GM12878 (cell line): ENCODE data around the gene NDEL1.

Experiments
- CTCF ChIP-seq, 3 experiments: IDR thresholded peaks in 2 of 3; conservative IDR thresholded peaks in 1 of 3; 2 replicates each; pipeline ENCODE4 v1.5.1; 2011; ENCODE audit warnings: low read depth in 3 of 3, low read length in 3 of 3, mild to moderate bottlenecking in 3 of 3, control low read depth in 2 of 3, moderate library complexity in 2 of 3, inconsistent platforms in 1 of 3, mixed read lengths in 1 of 3; ENCODE audit not compliant: control insufficient read depth in 2 of 3, insufficient read depth in 1 of 3; ENCODE audit errors: extremely low read depth in 1 of 3
- TF ChIP-seq, protein P1 (sequence below): fragments of 450-650 bp; IDR thresholded peaks from 2 replicates; pipeline ENCODE4 v1.6.1; 2017; ENCODE audit warnings: mild to moderate bottlenecking, moderate library complexity

DNA sequence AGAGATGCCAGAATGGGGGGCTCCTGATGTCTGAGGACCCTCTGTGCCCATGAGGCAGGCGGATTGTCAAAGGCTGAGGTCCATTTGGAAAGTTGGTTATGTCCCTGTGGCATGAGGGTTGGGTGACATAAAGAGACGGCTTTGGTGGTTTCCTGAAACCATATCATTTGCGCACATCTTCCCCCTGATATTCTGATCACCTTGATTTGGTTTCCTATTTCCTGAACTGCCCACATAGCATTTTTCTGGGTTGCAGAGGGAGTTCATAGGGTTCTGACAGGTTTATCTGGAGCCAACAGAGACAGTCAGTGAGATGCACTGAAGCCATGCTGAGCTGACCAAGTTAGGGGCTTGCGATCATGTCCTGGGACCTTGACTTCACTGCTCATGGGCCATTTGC is 22.4 kb upstream of the NDEL1 start:
- no peak for TF ChIP-seq CTCF (IDR thresholded peaks at IDR 0.05 in 2 of 3, conservative IDR thresholded peaks at IDR 0.05 in 1 of 3; ENCODE audit: control insufficient read depth in 2 of 3, extremely low read depth in 1 of 3, insufficient read depth in 1 of 3, low read depth in 3 of 3, low read length in 3 of 3)
- TF ChIP-seq, protein P1, sequence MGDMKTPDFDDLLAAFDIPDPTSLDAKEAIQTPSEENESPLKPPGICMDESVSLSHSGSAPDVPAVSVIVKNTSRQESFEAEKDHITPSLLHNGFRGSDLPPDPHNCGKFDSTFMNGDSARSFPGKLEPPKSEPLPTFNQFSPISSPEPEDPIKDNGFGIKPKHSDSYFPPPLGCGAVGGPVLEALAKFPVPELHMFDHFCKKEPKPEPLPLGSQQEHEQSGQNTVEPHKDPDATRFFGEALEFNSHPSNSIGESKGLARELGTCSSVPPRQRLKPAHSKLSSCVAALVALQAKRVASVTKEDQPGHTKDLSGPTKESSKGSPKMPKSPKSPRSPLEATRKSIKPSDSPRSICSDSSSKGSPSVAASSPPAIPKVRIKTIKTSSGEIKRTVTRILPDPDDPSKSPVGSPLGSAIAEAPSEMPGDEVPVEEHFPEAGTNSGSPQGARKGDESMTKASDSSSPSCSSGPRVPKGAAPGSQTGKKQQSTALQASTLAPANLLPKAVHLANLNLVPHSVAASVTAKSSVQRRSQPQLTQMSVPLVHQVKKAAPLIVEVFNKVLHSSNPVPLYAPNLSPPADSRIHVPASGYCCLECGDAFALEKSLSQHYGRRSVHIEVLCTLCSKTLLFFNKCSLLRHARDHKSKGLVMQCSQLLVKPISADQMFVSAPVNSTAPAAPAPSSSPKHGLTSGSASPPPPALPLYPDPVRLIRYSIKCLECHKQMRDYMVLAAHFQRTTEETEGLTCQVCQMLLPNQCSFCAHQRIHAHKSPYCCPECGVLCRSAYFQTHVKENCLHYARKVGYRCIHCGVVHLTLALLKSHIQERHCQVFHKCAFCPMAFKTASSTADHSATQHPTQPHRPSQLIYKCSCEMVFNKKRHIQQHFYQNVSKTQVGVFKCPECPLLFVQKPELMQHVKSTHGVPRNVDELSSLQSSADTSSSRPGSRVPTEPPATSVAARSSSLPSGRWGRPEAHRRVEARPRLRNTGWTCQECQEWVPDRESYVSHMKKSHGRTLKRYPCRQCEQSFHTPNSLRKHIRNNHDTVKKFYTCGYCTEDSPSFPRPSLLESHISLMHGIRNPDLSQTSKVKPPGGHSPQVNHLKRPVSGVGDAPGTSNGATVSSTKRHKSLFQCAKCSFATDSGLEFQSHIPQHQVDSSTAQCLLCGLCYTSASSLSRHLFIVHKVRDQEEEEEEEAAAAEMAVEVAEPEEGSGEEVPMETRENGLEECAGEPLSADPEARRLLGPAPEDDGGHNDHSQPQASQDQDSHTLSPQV: no peak
